ENCODE data around the gene RCN1. TPM values are rescaled to one million over a fixed set of nuclear protein-coding genes. Genes with fewer than 3 reads are reported as not detected.

The RCN1 gene
- total RNA-seq, 1 donor from 2014 or later: 23.1 TPM

GRCh38 chr11:32151027-32151426 is 60.2 kb downstream of the RCN1 start:
- intact Hi-C loops (cut with micrococcal nuclease): no loop called here

- intact Hi-C loops (cut with micrococcal nuclease): no loop called here
Observed at GRCh38 chr11:32152216-32152615, 61.3 kb downstream of the RCN1 start.

DNA sequence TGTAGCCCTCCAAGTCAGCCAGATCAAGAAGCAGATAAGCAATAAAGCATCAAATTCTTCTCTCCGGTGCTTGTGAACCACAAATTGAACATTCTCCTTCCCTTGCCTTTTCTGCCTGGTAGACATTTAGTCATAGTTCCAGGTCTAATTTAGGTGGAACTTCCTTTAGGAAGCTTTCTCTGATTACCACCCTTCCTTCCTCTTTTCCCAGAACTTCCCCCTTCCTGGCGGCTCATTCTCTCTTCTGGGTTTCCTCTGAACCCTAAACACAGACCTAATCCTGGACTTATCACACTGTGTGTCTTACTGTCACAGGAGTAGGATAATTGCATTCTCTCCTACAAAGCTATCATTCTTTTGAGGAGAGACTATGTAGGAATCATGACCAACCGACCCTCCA is 61.9 kb downstream of the RCN1 start:
- intact Hi-C loops (cut with micrococcal nuclease): no loop called here

GRCh38 chr11:32153747-32154146 is 62.9 kb downstream of the RCN1 start:
- intact Hi-C loops (cut with micrococcal nuclease): no loop called here

GRCh38 chr11:32154275-32154674 is 63.4 kb downstream of the RCN1 start:
- intact Hi-C loops (cut with micrococcal nuclease): no loop called here

Data from T-helper 1 cell treated with Interleukin-12 subunit alpha and Interleukin-12 subunit beta and Interleukin-4 antibody, amounts not matched to agents 30 ng/mL and 1 ng/mL, for 36 hours (primary cell).